NCI-H526 treated with DMSO at 0.1 percent for 48 hours (cell line): ENCODE measurements around the gene STT3A.

Source experiments
- DNase-seq: peaks from one replicate; lab custom pipeline; 2025; lab: John Stamatoyannopoulos, UW

The STT3A gene

GRCh38 chr11:125667151-125667550 is 74.5 kb downstream of the STT3A start:
- no peak for DNase-seq

GRCh38 chr11:125670172-125670571 is 77.5 kb downstream of the STT3A start:
- no peak for DNase-seq

- no peak for DNase-seq
Measured at GRCh38 chr11:125671561-125671960, 78.9 kb downstream of the STT3A start.
